Mesenteric fat pad (tissue), 1 donor: ENCODE results near the gene MTA3. TPM values are rescaled to one million over a fixed set of nuclear protein-coding genes. Genes with fewer than 3 reads are reported as not detected.
"Not testable (repeated sequence)": the region's sequence is repeated elsewhere in the genome, so short reads cannot be mapped to it uniquely, and the experiment has no call there.

Experiments
- DNase-seq: peaks from one replicate; pipeline ENCODE4 v3.0.0-alpha.2; 2020; ENCODE audit warnings: low spot score
- total RNA-seq: library from RNA; stranded (reverse); fragmentation: NEBNext Ultra II Directional; extraction: Animal tissue kit (Norgen Biotek cat#: 25700); gene quantifications from one replicate; pipeline ENCODE4 v1.2.1, GENCODE V29; 2021
- donor health status: DM: yes; HTN: yes; CAD: no.

The MTA3 gene
- total RNA-seq, 1 donor from 2014 or later, result 35.2 TPM

DNA sequence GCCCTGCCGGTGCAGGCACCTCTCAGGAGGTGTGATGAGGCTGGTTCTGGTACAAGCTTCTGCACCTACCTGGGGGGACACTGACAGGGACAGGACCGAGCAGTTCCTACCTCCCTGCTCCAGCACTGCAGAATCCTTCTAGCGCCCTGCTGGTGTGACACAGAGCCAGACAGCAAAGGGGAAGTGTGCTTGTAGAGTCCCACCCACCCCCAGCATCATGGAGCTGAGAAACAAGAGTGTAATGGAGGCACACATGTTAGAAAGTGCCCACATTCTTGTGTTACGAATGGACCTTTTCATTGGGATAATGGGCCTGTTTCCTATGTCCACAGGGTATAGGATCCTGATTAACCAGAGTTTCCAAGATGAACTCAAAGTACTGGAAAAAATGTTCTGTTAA is 157.2 kb downstream of the MTA3 start:
- no peak for DNase-seq

GRCh38 chr2:42726680-42727079 is 158.2 kb downstream of the MTA3 start:
- DNase-seq, result no peak

GRCh38 chr2:42731316-42731715 is 162.9 kb downstream of the MTA3 start:
- DNase-seq, result not testable (repeated sequence)

DNA sequence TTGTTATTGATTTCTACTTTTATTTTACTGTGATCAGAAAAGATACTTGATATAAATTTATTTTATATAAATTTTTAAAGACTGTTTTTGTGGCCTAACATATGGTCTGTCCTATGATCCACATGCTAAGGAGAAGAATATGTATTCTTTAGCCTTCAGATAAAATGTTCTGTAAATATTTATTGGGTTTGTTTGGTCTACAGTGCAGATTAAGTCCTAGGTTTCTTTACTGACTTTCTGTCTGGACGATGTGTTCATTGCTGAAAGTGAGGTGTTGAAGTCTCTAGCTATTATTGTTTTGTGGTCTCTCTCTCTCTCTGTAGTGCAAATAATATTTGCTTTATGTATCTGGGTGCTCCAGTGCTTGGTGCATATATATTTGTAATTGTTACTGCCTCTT is 165.4 kb downstream of the MTA3 start:
- no peak for DNase-seq

DNA sequence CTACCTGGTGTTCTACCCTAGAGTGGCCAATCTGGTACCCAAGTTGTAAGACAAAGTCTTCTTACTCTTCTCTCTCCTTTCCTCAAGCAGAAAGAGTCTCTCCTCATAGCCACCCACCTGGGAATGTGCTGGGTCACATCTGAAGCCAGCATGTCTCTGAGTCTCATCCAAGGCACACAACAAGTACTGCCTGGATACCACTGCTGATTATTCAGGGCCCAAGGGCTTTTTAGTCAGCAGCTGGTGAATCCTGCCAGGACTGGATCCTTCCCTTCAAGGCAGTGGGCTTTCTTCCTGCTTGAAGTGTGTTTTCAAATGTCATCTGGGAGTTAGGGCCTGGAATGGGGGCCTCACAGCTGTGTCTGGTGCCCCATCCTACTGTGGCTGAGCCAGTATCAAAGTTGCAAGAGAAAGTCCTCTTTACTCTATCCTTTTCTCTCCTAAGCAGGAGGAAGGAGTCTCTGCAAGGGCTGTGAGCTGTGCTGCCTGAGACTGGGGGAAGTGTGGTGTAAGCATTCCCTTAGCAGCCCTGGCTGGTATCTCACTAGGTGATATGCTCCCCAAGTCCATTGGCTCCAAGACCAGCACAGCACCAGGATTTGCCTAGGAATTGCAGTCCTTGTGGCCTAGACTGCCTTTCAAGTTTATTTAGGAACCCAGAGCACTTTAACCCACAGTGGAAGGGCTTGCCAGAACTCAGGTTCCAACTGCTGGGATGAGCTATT is 168.3 kb downstream of the MTA3 start:
- DNase-seq, result no peak

GRCh38 chr2:42741140-42741539 is 172.7 kb downstream of the MTA3 start:
- no peak for DNase-seq

- DNase-seq, result no peak
Measured at GRCh38 chr2:42742740-42743658, 174.6 kb downstream of the MTA3 start.

DNA sequence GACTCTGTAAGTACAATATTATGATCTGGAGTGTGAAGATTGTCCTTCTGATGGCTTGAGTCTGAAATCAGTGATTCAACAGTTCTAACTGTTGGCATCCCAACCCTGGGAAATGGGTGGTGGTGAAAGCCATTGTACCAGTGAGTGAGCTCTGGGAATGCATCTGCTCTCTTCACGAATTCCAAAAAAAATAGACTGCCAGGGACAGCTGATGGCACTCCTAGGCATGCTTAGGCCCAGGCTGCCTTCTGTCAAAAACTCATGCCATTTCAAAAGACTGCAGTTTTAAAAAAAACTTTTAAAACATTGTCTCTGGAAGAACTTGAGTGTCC is 175.2 kb downstream of the MTA3 start:
- DNase-seq, result no peak

DNA sequence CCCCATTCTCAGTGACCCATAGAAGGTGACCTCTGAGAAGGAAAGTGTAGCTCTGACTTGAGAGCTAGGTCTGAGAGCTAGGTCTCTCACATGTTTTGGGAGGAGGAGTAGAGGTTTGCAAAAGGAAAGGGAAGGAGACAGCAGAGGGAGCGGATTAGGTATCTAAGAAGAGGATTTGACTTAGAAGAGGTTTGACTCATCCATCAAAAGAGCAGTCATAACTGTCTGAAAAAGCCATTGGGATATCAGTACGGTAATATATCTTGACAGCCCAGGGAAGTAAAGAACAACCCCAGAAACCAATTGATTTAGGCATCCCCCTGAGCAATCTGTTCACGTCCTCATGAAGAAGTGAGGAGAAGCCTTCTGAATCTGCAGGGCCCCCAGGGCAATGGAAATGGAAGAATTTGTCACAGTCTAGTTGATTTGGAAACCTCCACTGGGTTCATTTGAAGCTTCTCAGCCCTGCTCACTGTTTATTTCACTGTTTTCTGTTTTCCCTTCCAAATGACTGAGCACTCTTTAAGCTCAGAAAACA is 176.2 kb downstream of the MTA3 start:
- DNase-seq, result no peak

GRCh38 chr2:42747422-42747821 is 179.0 kb downstream of the MTA3 start:
- no peak for DNase-seq

DNA sequence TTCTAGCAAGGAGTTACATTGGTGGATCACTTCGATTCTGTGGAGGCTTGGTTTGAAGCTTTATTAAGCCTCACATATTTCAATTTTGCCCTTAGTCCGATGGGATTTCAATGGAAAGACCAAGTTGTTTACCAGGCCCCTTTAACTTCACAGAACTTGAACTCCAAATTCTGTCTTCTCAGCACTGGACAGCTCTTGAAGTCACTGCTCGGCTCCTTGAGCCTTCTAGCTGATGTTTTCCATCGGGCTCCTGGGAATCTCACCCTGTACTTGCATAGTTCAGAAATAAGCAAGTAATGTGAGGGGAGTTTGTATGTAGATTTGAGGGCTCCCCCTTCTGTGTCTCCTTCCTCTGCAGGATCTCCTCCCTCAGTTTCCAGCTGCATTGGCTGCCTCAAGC is 180.4 kb downstream of the MTA3 start:
- no peak for DNase-seq

DNA sequence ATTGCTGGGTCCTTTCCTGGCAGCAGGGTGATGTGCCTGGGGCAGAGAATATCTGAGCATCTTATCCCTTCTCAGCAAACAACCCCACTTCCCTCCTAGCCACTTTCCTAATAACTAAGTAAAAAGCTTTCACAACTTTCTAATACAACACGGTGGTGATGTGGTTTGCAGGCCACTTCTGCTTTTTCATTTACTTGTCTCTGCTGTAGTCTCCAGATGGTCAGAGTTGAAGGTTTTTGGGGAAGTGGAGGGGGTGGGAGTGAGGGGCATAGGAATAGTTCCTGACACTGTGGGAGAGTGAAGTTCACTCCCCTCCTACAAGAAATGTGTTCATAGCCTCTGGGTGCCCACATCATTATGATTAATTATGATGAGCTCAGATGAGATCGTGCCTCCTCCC is 183.9 kb downstream of the MTA3 start:
- no peak for DNase-seq

DNA sequence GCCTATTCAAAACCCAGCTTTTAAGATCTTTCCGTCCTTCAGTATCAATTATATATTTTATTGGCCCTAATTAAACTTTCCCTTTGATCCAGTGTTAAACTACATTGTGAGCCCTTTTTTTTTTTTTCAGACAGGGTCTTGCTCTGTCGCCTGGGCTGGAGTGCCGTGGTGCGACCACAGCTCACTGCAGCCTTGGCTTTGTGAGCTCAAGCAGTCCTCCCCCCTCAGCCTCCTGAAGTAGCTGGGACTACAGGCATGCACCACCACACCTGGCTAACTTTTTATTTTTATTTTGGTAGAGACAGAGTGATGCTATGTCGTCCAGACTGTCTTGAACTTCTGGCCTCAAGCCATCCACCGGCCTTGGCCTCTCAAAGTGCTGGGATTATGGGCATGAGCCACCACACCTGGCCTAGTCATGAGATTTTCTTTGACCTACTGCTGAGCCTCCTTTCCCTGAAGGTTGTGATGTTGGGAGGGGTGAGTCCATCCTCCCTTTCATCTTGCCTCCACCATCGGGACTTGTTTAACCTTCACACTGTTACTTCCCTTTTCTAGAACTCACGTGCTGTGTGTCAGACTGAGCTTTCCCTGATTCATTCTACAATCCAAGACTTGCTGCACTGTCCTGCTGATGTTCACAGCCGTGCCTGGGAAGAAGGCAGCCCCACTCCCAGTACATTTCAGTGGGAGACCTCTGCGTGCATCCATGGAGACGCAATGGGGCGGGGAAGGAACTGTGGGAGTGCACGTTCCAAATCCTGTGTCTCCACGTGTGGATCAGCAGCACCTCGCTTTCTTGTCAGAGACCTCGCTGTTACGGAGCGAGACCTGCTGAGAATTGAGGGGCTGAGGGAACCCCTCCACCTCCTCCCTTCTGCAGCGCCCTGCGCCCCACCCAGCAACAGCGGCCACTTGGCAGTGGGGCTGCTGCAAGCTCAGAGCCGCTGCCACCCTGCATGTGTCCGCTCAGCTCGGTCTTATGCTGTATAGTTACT is 184.7 kb downstream of the MTA3 start:
- no peak for DNase-seq

DNA sequence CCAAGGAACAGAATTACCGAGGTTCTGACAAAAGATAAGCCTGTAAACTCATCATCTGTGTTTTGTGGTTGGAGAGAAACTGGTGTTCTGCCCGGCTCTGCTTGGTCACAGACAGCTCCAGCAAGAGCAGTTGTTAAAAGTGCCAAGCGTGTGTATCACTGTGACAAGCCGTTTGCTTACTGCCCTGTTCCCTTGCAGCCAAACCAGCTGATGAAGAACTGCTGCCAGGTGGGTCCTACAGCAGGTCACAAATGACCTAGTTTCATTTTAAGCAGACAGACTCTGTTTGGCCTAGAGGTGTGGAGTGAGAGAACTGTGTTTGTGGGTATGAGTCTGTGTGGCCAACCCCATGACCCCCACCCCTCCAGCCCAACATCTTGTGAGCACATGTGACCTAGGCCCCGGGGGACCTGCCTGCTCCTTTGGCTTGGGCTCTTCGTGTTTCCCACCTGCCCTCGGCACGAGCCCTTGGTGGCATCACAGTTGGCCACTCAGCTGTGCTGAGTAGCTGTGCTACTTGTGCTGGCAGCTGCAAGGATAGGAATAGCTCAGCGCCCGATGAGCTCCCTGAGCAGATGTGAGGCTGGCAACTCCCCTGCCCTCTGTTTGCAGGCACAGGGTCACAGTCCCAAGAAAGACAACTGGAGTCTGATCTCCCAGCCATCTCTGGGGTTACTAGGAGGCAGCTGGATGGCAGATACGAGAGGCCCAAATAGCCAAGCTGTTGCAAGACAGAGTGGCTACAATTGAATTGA is 185.8 kb downstream of the MTA3 start:
- DNase-seq, result no peak

GRCh38 chr2:42754776-42755140 is 186.3 kb downstream of the MTA3 start:
- DNase-seq, result no peak

DNA sequence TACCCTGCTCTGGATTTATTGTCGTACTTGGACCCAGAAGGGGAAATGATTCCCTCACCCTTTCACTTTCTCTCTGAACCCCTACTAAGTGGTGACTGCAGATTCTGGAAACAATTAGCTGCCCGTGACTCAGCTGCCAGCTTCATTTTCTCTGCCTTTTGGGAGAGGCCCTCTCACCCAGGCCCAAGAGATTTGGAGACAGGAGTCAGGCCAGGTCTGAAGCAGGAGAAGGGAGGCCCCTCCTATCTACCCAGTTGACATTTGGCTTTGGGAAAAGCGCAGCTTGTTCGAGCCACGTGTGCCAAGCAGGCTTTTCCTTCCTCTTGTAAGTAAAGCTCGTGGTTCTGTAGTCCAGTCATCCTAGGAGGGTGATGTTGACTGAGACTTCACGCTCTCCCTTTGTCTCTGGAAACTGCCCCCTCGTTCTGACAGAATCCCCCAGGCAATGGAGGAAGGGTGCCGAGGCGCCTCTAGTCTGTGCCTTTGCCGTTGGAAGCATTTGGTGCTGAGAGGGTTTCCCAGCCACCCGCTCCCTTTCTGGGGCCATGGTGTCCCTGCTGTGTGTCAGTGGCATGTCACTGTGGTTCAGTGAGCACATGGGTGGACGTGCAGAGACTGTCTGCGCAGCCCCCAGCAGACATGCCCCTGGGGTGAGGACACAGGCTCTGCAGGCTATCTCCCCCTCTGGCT is 186.9 kb downstream of the MTA3 start:
- DNase-seq, result no peak

DNA sequence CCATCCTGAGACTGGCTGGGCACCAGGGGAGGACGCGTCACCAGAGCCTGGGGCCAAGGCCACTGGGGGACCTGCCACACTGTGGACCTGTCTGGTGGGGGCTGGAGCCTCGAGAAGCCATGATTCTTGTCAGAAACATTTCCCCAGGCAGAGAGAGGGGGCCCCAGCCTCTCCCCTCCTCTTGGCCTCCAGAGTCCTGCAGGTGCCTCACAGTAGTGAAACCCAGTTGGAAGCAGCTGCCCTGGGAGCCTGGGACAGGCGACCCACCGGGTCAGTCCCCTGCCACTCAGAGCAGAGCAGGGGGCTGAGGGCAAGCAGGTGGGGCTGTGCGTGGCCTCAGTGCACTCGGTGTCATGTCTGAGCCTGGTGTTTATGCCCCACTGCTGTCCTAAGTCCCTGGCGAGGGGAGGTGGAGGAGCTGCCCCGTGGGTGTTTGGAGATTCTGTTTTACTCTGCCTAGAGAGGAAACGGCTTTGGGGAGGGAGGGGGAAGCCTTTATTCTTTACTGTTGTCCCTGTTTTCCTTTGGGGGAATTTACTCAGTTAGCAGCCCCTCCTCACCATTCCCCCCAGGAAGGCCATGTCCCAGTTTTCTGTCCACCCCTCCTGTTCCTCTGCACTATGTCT is 187.8 kb downstream of the MTA3 start:
- no peak for DNase-seq

DNA sequence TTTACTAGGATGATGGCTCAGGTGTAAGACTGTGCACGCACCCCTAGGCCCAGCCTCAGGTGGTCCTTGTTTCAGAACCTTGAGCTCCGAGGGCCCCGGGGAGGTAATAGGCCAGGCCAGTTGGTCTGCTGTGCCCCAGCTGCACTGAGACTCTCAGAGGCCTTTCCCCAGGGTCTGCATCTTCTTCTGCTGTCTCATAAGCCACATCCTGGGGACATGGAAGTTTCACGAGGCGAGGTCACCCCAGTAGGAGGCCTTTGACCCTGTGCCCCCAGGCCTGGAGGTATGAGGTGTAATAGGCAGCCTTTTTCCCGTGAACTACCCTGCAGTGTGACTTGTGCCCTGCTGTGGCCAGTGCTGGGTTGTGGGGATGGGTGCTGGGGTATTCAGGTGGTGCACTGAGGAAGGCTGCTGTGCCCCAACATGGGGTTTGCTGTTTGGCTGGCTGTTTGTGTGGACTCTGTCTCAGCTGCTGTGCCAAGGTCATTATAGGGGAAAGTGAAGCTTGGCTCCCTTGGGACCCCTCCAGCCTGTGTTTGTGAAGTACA is 188.6 kb downstream of the MTA3 start:
- no peak for DNase-seq
